GM12891 (cell line): ENCODE results near the gene CMTM3.

Experiments used
- DNase-seq: peaks from one replicate; pipeline ENCODE4 v3.0.0; 2011; ENCODE audit warnings: low spot score; ENCODE audit not compliant: insufficient read length
- FAIRE-seq: peaks from 2 replicates; lab custom pipeline; 2011; peaks lifted over from hg19 to GRCh38; lab: Jason Lieb, UNC
- PAX5 ChIP-seq: IDR thresholded peaks from 2 replicates; pipeline ENCODE4 v1.6.1; 2011; ENCODE audit warnings: low read length, moderate library complexity, mild to moderate bottlenecking; ENCODE audit not compliant: insufficient read depth, severe bottlenecking
- POLR2A ChIP-seq: IDR thresholded peaks from 2 replicates; pipeline ENCODE4 v1.6.1; 2011; ENCODE audit warnings: low read depth, low read length, control low read depth
- POLR2AphosphoS5 ChIP-seq: IDR thresholded peaks from 2 replicates; pipeline ENCODE4 v1.6.1; 2011; ENCODE audit warnings: low read depth, low read length, control low read depth
- POU2F2 ChIP-seq: IDR thresholded peaks from 2 replicates; pipeline ENCODE4 v1.6.1; 2011; ENCODE audit warnings: low read depth, mild to moderate bottlenecking, control low read depth, low read length, moderate library complexity
- SPI1 ChIP-seq: IDR thresholded peaks from 2 replicates; pipeline ENCODE4 v1.6.1; 2011; ENCODE audit warnings: low read depth, low read length, control low read depth
- TAF1 ChIP-seq: IDR thresholded peaks from 2 replicates; pipeline ENCODE4 v1.6.1; 2011; ENCODE audit warnings: low read depth, low read length, control low read depth

CMTM3 gene

DNA sequence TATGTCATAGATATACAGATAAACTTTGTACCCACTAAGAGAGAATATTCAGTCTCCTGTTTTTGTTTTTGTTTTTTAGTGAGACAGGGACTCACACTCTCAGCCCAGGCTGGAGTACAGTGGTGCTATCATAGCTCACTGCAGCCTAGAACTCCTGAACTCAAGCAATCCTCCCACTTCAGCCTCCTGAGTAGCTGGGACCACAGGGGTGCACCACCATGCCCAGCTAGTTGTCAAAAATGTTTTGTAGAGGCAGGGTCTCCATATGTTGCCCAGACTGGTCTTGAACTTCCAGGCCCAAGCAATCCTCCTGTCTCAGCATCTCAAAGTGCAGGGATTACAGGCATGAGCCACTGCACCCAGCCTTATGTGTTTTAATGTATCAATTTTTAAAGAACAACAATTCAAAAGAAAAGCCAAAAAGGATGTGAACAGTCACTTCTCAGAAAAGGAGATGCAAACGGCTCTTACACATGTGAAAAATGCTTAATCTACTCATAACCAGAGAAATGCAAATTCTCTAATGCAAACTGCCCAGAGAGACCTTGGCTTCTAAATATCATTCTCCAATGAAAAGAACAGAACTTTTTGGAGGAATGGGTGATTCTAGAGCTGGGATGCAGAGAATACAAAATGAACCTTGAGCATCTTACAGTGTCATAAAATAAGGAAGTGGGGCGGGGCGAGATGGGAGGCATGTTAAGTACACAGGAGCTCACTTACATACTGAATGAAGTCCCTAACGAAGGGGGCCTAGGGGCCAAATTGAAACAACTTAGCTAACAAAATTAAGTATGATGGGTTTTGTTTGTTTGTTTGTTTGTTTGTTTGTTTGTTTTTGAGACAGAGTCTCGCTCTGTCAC lies 7.3 kb upstream of the CMTM3 start:
- TF ChIP-seq SPI1 (peak; percentile 71), PAX5 (no peak)
- no peak for FAIRE-seq
- no peak for DNase-seq

DNA sequence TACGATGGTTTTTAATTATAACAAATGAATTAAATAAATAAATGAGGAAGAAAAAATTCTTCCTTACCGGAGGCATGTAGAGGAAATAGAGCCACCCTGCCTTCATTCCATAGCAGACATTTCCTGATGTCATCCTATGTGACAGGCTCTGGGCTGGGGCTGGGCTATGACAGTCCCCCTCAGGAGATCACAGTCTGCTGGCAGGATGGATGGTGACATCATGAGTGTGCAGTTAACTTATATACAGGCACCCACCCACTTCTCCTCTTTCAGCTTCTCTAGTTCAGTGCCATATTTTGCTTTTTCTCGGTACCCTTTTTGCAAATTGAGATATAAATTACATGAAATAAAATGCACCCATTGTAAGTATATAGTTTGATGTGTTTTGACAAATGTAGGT lies 6.4 kb upstream of the CMTM3 start:
- DNase-seq, result no peak
- FAIRE-seq, result no peak
- TF ChIP-seq POLR2AphosphoS5, result no peak
- TF ChIP-seq POU2F2, result no peak
- TF ChIP-seq SPI1, result no peak
- no peak for TF ChIP-seq TAF1
- TF ChIP-seq PAX5, result no peak
- no peak for TF ChIP-seq POLR2A

DNA sequence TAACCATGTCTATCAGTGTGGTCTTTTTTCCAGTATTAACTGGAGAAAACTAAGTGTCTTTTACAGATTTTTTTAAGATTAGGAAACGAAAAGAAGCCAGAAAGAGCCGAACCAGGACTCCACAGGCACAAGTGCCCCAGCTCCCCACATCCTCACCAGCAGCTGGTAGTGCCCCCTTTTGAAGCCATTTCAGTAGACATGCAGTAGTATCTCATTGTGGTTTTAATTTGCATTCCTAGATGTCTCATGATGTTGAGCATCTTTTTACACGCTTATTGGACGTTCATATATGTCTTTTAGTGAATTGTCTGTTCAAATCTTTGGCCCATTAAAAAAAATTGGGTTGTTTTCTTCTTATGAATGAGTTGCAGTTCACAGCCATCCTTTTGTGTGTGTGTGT lies 4.8 kb upstream of the CMTM3 start:
- FAIRE-seq, result no peak
- TF ChIP-seq PAX5 (no peak), POU2F2 (no peak), POLR2AphosphoS5 (no peak), POLR2A (no peak), TAF1 (no peak), SPI1 (no peak)
- DNase-seq, result no peak

DNA sequence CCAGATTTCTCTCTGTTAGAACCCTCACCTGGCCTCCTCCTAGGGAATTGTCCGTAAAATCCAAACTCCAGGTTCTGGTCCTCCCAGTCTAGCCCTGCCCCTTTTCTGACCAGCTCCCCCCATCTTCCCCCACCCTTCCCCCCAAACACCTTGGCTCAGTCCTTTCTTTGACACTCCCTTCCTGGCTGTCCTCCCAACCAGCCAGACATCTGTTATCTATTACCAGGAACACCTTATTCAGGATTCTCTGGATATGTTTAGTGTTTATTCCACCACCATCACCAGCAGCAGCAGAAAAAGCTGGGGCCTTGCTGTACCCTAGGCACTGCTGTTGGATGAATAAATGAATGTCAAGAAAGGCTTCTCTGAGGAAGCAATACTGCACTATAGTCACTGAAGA lies 4.0 kb upstream of the CMTM3 start:
- no peak for TF ChIP-seq PAX5
- no peak for TF ChIP-seq POLR2A
- no peak for TF ChIP-seq TAF1
- no peak for TF ChIP-seq SPI1
- TF ChIP-seq POU2F2, result no peak
- no peak for TF ChIP-seq POLR2AphosphoS5
- no peak for FAIRE-seq
- no peak for DNase-seq

DNA sequence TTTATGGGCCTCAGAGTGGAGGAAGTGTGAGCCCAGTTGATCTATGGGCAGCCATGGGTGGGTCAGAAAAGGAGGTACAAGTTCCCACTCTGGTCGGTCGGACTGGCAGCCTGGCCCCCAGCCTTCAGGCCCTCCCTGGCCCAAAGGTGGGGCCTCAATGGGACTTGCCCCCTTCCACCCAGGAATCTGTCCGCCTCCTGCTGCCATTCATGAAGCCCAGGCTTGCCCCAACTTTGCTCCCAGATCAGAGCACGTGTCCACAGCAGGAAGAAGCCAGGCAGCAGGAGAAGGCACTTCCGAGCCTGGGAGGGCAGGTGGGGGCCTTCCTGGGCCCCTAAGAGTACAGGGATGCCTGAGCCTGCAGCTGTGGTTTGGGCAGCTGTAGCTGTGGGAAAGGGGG lies 3.0 kb upstream of the CMTM3 start:
- TF ChIP-seq POU2F2 (no peak), POLR2AphosphoS5 (no peak), TAF1 (no peak), PAX5 (no peak)
- FAIRE-seq (no peak), DNase-seq (no peak)

DNA sequence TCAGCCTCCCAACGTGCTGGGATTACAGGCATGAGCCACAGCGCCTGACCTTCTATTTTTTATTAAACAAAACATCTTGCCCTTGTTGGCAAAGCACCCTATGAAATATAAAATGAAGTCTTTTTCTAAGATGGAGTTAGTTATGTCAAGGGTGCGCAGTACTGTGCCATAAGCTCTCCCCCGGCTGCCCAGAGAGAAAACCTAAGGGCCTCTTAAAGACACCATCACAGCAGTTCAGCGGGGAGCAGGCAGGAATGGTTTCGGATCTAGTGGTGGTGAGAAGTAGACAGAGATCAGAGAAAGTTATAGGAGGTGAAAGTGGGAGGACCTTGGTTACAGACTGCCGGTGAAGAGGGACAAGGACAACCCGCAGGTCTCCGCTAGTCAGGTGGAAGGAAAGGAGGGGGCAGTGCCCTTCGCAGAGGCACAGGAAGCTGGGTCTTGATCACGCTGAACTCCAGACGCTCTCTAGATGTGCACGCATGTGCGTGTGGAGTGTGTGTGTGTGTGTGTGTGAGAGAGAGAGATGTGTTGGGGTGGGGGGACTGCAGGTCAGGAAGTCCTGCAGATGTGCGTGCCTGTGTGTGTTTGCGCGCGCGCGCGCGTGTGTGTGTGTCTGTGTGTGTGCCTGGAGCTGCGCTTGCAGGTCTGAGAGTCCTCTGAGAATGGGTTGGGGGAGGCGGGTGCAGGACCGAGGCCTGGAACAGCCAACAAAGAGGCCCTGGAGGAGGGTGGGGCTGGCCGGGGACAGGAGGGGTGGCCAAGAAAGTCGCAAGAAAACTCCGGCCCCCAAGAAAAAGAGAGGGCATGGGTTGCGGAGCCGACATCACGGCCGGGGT lies 748 bp upstream of the CMTM3 start:
- TF ChIP-seq POLR2A (peak; percentile 38; the same call in 1 of the 2 replicates), TAF1 (0 out of 2 replicates have a peak, but pooled peaks have one; percentile 33), PAX5 (no peak), POU2F2 (0 out of 2 replicates have a peak, but pooled peaks have one; percentile 46)
- DNase-seq (peak; percentile 47), FAIRE-seq (peak; percentile 98)

DNA sequence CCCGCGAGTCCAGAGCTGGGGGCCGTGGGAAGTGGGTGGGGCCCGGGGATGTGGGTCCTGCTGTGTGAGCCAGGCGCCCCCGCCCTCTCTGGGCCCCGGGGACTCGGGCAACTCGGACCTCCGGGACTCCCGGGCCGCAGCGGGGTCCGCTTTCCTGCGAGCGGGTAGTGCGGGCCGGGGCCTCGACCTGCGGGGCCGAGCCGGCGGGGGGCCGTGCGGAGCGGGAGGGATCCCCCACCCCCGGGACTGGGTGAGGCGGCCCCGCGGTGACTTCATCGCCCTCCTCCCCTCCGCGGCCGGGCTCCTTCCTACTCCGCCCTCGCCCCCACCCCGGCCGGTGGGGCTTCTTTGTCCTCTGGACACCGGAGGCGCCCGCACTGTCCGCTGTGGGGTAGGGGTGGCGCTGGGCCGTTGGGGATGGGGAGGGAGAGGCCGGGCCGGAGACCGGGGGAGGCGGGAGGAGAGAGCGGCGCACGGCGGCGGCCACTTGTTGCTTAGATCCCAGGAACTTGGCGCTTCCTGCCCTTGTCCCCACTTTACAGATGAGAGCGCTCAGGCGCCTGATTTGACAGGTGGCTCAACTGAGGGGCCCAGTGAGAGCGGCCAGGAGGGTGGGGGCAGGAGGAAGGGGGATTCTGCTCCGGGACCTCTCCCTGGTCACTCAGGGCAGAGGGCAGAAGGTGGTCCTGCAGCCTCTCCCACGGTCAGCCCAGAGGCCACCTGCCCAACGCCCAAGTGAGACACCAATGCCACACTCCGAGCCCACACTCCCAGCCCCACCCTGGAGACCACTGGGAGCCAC lies 874 bp downstream of the CMTM3 start:
- TF ChIP-seq POU2F2, result 0 out of 2 replicates have a peak, but pooled peaks have one; percentile 13
- TF ChIP-seq PAX5, result no peak
- no peak for FAIRE-seq
- DNase-seq, result no peak

DNA sequence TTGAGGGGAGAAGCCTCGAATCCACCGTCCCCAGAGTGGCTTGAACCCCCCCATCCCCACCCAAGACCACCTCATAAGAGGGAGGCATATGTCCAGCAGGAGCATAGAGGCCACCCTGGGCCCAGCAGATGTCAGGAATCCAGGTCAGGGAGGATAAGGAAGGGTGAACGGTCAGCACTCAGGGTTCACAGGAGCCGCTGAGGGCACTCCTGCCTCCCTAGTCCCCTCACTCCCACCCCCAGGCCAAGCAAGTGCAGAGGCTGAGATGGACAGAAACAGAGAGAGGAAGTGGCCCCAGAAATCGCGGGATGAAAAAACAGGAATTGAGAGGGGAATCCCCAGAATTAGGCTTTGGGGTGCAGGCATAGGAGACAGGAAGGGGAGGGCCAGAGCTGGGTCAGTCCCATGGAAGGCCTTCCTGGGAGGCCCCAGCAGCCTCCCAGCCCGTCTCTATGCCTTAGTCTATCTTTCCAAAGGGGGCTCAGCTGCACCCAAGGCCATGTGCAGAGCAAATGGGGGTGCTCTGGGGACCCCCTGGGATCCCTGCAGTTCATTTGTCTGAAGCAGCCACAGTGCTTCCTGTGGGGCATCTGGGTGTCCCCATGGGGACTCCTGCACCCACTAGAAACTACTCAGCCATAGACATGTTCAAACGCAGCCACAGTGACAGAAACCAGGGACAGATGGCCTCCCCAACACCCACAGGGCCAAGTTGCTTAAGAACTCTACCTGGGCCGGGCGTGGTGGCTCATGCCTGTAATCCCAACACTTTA lies 1.7 kb downstream of the CMTM3 start:
- FAIRE-seq, result peak; percentile 81
- DNase-seq, result no peak
- no peak for TF ChIP-seq POU2F2
- peak; percentile 52 for TF ChIP-seq PAX5
- no peak for TF ChIP-seq POLR2AphosphoS5
- TF ChIP-seq TAF1, result no peak
- TF ChIP-seq SPI1, result peak; percentile 80
- no peak for TF ChIP-seq POLR2A

DNA sequence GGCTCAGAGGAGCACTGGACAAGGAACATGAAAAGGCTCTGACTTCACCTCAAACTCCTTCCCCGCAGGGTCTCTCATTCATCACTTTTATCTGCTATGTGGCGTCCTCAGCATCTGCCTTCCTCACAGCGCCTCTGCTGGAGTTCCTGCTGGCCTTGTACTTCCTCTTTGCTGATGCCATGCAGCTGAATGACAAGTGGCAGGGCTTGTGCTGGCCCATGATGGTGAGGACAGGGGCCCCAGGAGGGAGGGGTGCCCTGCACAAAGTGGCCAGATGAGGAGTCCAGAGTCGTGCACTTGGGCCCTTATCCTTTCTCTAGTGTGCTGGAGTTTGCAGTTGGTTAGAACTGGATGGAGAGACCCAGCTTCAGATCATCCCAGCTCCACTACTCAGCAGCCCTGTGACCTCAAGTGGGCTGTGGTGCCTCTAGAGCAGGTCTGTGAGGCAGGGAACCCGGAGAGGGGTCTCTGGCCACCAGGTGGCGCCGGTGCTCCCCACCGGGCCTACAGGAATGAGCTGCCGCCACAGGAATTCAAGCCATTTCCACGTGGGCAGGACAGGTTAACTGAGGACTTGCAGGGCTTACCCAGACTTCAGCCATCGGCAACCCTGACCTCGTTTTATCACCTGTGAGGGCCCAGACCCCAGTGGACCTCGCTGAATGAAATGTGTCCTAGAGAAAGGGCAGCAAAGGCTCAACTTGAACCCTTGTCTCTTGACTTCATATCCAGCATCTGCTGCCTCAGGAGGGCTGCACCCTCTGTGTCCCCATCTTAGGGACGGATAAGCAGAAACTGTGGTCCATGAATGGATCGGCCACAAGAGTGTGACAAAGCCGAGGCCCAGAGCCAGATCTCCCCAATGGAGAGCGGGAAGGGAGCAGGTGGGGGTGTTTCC lies 4.0 kb downstream of the CMTM3 start:
- no peak for TF ChIP-seq POLR2A
- peak; percentile 88 for FAIRE-seq
- DNase-seq, result peak; percentile 93
